Frontal cortex (tissue), 4 donors: Measurements from ENCODE around the gene BCL3. TPM values are rescaled to one million over a fixed set of nuclear protein-coding genes. Genes with fewer than 3 reads are reported as not detected.
A peak's percentile ranks its signal among the peaks of the same experiment; 100 is the strongest.

ENCODE experiments used
- DNase-seq, 2 donors: peaks; one replicate each; pipeline ENCODE4 v3.0.0; 2012; ENCODE audit warnings: low spot score in 2 of 2
- FAIRE-seq: peaks from 2 replicates; lab custom pipeline; 2012; peaks lifted over from hg19 to GRCh38; lab: Jason Lieb, UNC
- total RNA-seq: library from RNA; depleted of rRNA; stranded (reverse); fragments of >200 nt; gene quantifications from one replicate; pipeline ENCODE4 v1.2.3, GENCODE V29; 2014
- donor health status: control.
- donor health status: control.
- donor health status: control.

Gene BCL3
- total RNA-seq, 1 donor from 2014 or later: 0.41 TPM

GRCh38 chr19:44738603-44739558, 9.6 kb upstream of the BCL3 start:
- FAIRE-seq: no peak

GRCh38 chr19:44740351-44740824, 8.1 kb upstream of the BCL3 start:
- DNase-seq: no peak
- FAIRE-seq: no peak

More at GRCh38 chr19:44738603-44739558, 9.6 kb upstream of the BCL3 start:
- DNase-seq: no peak

GRCh38 chr19:44741258-44741731, 7.2 kb upstream of the BCL3 start:
- no peak for FAIRE-seq
- no peak for DNase-seq

- no peak for FAIRE-seq
Observed at GRCh38 chr19:44741841-44742329, 6.6 kb upstream of the BCL3 start.

GRCh38 chr19:44742330-44743061, 6.0 kb upstream of the BCL3 start:
- FAIRE-seq (no peak), DNase-seq (no peak)

More at GRCh38 chr19:44741841-44742329, 6.6 kb upstream of the BCL3 start:
- peak; percentile 63 to 85 for DNase-seq

- DNase-seq (no peak), FAIRE-seq (no peak)
Observed at GRCh38 chr19:44744871-44745332, 3.6 kb upstream of the BCL3 start.

- FAIRE-seq (no peak), DNase-seq (no peak)
Observed at GRCh38 chr19:44745341-44745831, 3.1 kb upstream of the BCL3 start.

- DNase-seq: no peak
- no peak for FAIRE-seq
Observed at GRCh38 chr19:44745887-44746600, 2.5 kb upstream of the BCL3 start.

- DNase-seq: no peak
- FAIRE-seq: no peak
Observed at GRCh38 chr19:44746616-44746945, 1.9 kb upstream of the BCL3 start.

GRCh38 chr19:44746946-44747738, 1.4 kb upstream of the BCL3 start:
- DNase-seq (peak; percentile 64 to 91), FAIRE-seq (no peak)

GRCh38 chr19:44747739-44748425, 626 bp upstream of the BCL3 start:
- DNase-seq (no peak), FAIRE-seq (no peak)

- FAIRE-seq (no peak), DNase-seq (no peak)
Observed at GRCh38 chr19:44749292-44749691, 784 bp downstream of the BCL3 start.

- no peak for FAIRE-seq
- DNase-seq: no peak
Observed at GRCh38 chr19:44749994-44750393, 1.5 kb downstream of the BCL3 start.

- FAIRE-seq (no peak), DNase-seq (no peak)
Observed at GRCh38 chr19:44752123-44752815, 3.8 kb downstream of the BCL3 start.

GRCh38 chr19:44752816-44753625, 4.5 kb downstream of the BCL3 start:
- DNase-seq: peak; percentile 63 to 80
- no peak for FAIRE-seq

GRCh38 chr19:44753626-44753931, 5.1 kb downstream of the BCL3 start:
- DNase-seq (no peak), FAIRE-seq (no peak)
